Measurements from ENCODE around the gene CCL18.

DNA sequence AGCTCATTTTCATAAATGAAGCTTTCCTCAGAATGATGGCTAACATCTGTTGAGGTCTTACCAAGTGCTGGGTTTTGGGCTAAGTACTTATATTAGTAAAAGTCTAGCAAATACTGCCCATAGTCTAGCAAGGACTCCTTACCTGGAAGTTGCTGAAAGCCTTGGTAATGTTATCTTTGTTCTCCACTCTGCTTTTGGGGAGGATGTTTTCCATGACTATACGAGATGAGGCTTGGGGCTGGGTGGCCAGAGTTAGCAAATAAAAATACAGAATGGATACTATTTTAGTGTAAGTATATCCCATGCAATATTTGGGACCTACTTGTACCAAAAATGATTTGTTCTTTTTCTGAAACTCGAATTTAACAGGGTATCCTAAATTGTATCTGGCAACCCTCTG lies 7.7 kb downstream of the CCL18 start:
- TF ChIP-seq CTCF (conservative IDR thresholded peaks at IDR 0.05) (no peak), EZH2 (IDR thresholded peaks at IDR 0.05; ENCODE audit: low read depth) (no peak)
